Osteoblast (primary cell): ENCODE measurements around the gene EFCAB11. TPM values are rescaled to one million over a fixed set of nuclear protein-coding genes. Genes with fewer than 3 reads are reported as not detected.
"Not testable (repeated sequence)": the region's sequence is repeated elsewhere in the genome, so short reads cannot be mapped to it uniquely, and the experiment has no call there.

Experiments
- DNase-seq: peaks from one replicate; pipeline ENCODE4 v3.0.0; 2011; ENCODE audit warnings: low spot score, mixed read lengths; ENCODE audit not compliant: insufficient read length; ENCODE audit errors: missing footprints
- H2AFZ ChIP-seq: 2 replicates; pipeline ENCODE4 v1.6.0; 2011; ENCODE audit warnings: mild to moderate bottlenecking, low read length
- H3K27ac ChIP-seq: 2 replicates; pipeline ENCODE4 v1.5.1; 2011; ENCODE audit warnings: mild to moderate bottlenecking, low read depth, low read length, moderate library complexity
- H3K27me3 ChIP-seq: 2 replicates; pipeline ENCODE4 v1.6.0; 2012; ENCODE audit warnings: mild to moderate bottlenecking, control low read depth, inconsistent platforms, low read length, moderate library complexity; ENCODE audit not compliant: insufficient read depth
- H3K36me3 ChIP-seq: 2 replicates; pipeline ENCODE4 v1.5.1; 2011; ENCODE audit warnings: mild to moderate bottlenecking, low read length, control low read depth, moderate library complexity; ENCODE audit not compliant: insufficient read depth
- H3K4me1 ChIP-seq: 2 replicates; pipeline ENCODE4 v1.5.1; 2011; ENCODE audit warnings: mild to moderate bottlenecking, low read length, control low read depth, moderate library complexity; ENCODE audit not compliant: insufficient read depth
- H3K4me2 ChIP-seq: 2 replicates; pipeline ENCODE4 v1.6.0; 2011; ENCODE audit warnings: mild to moderate bottlenecking, low read length; ENCODE audit not compliant: insufficient read depth
- H3K4me3 ChIP-seq: fragments of 200-600 bp; sonication (generic); 3 replicates; pipeline ENCODE4 v1.5.1; 2012; ENCODE audit warnings: mild to moderate bottlenecking, low read length, inconsistent platforms; ENCODE audit not compliant: insufficient read depth
- H3K79me2 ChIP-seq: 2 replicates; pipeline ENCODE4 v1.6.0; 2012; ENCODE audit warnings: mild to moderate bottlenecking, low read length, control low read depth, inconsistent platforms; ENCODE audit not compliant: insufficient read depth
- H3K9me3 ChIP-seq: 2 replicates; pipeline ENCODE4 v1.5.1; 2011; ENCODE audit warnings: low read depth, low read length, control low read depth
- H4K20me1 ChIP-seq: 2 replicates; pipeline ENCODE4 v1.6.0; 2012; ENCODE audit warnings: mild to moderate bottlenecking, low read length, control low read depth; ENCODE audit not compliant: insufficient read depth
- CTCF ChIP-seq: IDR thresholded peaks from 2 replicates; pipeline ENCODE4 v1.5.1; 2011; ENCODE audit warnings: mild to moderate bottlenecking, low read depth, low read length, moderate library complexity; ENCODE audit errors: extremely low read depth
- total RNA-seq: library from RNA; depleted of rRNA; stranded (reverse); fragments of >200 nt; gene quantifications from 2 replicates; pipeline ENCODE4 v1.2.3, GENCODE V29; 2012

The EFCAB11 gene
- total RNA-seq, 1 donor, result 6.9 TPM

GRCh38 chr14:89892953-89893352, 61.6 kb downstream of the EFCAB11 start:
- Histone ChIP-seq H3K4me2 (no peak overlapping the region), H4K20me1 (no peaks in the 10 kb centered on the region), H3K27ac (no peak overlapping the region), H3K4me3 (no peak overlapping the region), H3K36me3 (no peaks in the 10 kb centered on the region), H3K4me1 (no peaks in the 10 kb centered on the region), H2AFZ (no peak overlapping the region), H3K27me3 (no peaks in the 10 kb centered on the region), H3K9me3 (no peaks in the 10 kb centered on the region), H3K79me2 (no peaks in the 10 kb centered on the region)
- no peak for DNase-seq
- TF ChIP-seq CTCF, result no peak

- H2AFZ ChIP-seq, H3K4me1 ChIP-seq, DNase-seq: not testable (repeated sequence)
Observed at GRCh38 chr14:89891721-89892120, 62.8 kb downstream of the EFCAB11 start.

GRCh38 chr14:89891055-89891454, 63.5 kb downstream of the EFCAB11 start:
- H3K79me2 ChIP-seq, result no peaks in the 10 kb centered on the region
- H3K27ac ChIP-seq, result no peak overlapping the region
- no peak for DNase-seq
- no peaks in the 10 kb centered on the region for H3K36me3 ChIP-seq
- no peak overlapping the region for H3K4me3 ChIP-seq
- no peak overlapping the region for H3K4me2 ChIP-seq
- H3K4me1 ChIP-seq, result no peaks in the 10 kb centered on the region
- H4K20me1 ChIP-seq, result no peaks in the 10 kb centered on the region
- no peak overlapping the region for H2AFZ ChIP-seq
- H3K27me3 ChIP-seq, result no peaks in the 10 kb centered on the region
- no peak for TF ChIP-seq CTCF
- H3K9me3 ChIP-seq, result no peaks in the 10 kb centered on the region

More at GRCh38 chr14:89891721-89892120, 62.8 kb downstream of the EFCAB11 start:
- H3K27me3 ChIP-seq, H3K27ac ChIP-seq, H3K4me3 ChIP-seq, H3K79me2 ChIP-seq, H3K36me3 ChIP-seq, H4K20me1 ChIP-seq, H3K4me2 ChIP-seq, H3K9me3 ChIP-seq: not testable (repeated sequence)

DNA sequence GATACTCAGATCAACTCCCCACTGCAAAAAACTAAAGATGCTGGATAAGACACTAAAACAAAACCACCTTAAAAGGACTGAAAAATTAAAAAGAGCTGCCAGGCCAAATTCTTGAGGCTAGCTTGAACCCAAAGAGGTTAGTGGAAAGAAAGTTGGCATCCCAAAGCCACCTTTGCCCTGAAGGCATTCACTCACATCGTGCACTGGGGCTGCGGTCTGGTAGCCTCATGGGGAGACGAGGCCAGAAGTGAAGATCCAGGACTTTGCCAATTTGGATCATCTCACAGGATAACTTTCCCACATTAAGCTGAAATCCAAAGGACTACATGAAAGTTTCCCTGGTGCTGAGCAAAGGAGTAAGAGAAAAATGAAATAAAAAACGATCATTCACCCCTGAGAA, 63.9 kb downstream of the EFCAB11 start:
- Histone ChIP-seq H3K4me3 (no peak overlapping the region), H2AFZ (no peak overlapping the region), H3K79me2 (no peaks in the 10 kb centered on the region), H3K9me3 (no peaks in the 10 kb centered on the region), H3K27me3 (no peaks in the 10 kb centered on the region), H3K36me3 (no peaks in the 10 kb centered on the region), H3K4me2 (no peak overlapping the region), H3K27ac (no peak overlapping the region), H3K4me1 (no peaks in the 10 kb centered on the region), H4K20me1 (no peaks in the 10 kb centered on the region)
- no peak for DNase-seq
- TF ChIP-seq CTCF, result no peak
